ENCODE data around the gene FCER2. TPM values are rescaled to one million over a fixed set of nuclear protein-coding genes. Genes with fewer than 3 reads are reported as not detected.
"Not testable (repeated sequence)": the region's sequence is repeated elsewhere in the genome, so short reads cannot be mapped to it uniquely, and the experiment has no call there.

The FCER2 gene, protein sequence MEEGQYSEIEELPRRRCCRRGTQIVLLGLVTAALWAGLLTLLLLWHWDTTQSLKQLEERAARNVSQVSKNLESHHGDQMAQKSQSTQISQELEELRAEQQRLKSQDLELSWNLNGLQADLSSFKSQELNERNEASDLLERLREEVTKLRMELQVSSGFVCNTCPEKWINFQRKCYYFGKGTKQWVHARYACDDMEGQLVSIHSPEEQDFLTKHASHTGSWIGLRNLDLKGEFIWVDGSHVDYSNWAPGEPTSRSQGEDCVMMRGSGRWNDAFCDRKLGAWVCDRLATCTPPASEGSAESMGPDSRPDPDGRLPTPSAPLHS
- total RNA-seq, result under 1 TPM in 1 of 2 donors, not detected in 1; 0.78 TPM

DNA sequence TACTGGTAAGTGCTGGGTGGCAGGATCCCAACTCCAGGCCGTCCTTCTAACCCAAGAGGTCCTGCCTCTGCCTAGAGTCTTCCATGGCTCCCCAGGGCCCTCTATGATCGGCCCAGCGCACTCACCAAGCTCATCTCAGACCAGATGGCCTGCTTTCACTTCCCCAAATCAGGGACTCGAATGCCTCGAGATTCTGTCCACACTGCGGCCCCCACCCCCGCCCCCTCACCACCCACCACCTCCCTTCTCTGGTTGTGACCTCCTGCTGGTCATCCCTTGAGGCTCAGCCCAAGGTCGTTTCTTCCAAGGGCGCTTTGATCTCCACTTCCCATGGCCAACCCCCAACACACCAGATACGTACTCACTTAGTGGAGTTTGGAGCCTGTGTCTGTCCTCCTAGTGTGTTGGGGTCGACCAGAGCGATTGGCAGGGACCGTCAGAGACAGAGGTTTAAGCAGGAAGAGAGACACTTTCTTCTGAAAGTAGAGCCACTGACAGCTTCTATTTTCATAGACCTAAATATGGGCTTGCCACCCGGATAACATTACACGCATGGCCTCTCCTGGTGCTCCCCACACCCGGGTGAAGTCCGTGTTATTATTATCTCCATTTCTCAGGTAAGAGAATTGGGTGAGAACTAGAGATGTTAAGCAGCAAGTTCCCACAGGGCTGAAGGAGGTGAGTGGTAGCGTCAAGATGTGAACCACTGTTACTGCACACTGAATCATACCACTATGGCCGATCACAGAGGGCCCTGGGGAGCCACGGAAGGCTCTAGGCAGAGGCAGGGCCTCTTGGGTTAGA, at the start of gene FCER2:
Gene FCER2 (minus strand): TSS at position 478 of the 804 bp plus-strand sequence. CDS start 2,371 bp downstream, outside the sequence.
- Mint-ChIP-seq H3K27me3 (peaks cover 23 to 25% of the 10 kb centered on the region in 2 donors), H3K4me1 (ENCODE audit: low read depth in 2 of 2) (peaks cover 24 to 29% of the 10 kb centered on the region in 2 donors), H3K4me3 (no peak within 1 kb of the TSS), H3K36me3 (no peaks in the 10 kb centered on the region), H3K9me3 (no peaks in the 10 kb centered on the region), H3K27ac (peak within 1 kb of the TSS in 1 of 2 donors; percentile 9)
- no peak for ATAC-seq
- no peak for DNase-seq (ENCODE audit: low spot score)

GRCh38 chr19:7751157-7751783, 49.3 kb upstream of the FCER2 start:
- Mint-ChIP-seq H3K36me3 (peaks cover 18% of the 10 kb centered on the region), H3K27me3 (peaks cover 30 to 53% of the 10 kb centered on the region in 2 donors), H3K9me3 (peaks cover 9% of the 10 kb centered on the region), H3K4me1 (ENCODE audit: low read depth in 2 of 2) (peaks cover 21% of the 10 kb centered on the region in 2 donors), H3K4me3 (no peak overlapping the region), H3K27ac (no peak overlapping the region)
- ATAC-seq (peak; percentile 74 to 80), DNase-seq (ENCODE audit: low spot score) (no peak)

DNA sequence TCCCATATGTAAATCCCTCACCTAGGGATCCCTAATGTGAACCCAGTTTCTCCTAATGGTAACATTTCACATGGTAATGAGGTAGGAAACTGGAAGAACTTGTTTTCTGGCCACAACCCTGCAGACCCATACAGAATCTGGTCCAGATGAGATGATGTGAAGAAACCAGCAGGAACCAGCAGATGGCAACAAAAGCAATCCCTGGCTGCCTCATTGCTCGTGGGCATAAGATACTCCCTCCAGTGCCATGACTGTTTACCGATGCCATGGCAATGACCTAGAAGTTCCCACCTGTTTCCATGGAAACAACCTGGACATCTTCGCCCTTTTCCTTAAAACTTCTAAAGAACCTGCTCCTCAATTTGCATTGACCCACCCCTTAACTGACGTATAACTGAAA, 46.8 kb upstream of the FCER2 start:
- Mint-ChIP-seq H3K4me3 (no peak overlapping the region), H3K4me1 (ENCODE audit: low read depth in 2 of 2) (peaks cover 18 to 21% of the 10 kb centered on the region in 2 donors), H3K36me3 (peaks cover 12% of the 10 kb centered on the region), H3K27ac (no peak overlapping the region), H3K9me3 (peaks cover 5% of the 10 kb centered on the region), H3K27me3 (peaks cover 24 to 33% of the 10 kb centered on the region in 2 donors)
- DNase-seq (ENCODE audit: low spot score) (no peak), ATAC-seq (no peak)

DNA sequence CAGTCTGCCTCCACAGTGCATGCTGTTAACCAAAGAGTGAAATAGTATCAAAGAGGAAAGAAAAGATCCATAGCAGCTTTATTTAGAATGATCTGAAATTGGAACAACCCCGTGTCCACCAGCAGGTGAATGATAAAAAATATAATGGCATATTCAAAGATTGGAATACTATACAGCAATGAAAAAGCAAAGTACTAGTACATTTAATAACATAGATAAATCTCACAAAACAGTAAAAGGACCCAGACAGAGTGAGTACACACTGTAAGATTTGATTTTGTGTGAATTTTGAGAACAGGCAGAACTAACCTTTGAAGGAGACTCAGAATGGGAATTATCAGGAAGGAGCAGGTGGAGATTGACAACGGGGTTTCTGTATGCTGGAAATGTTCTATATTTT, 46.2 kb upstream of the FCER2 start:
- H3K27ac Mint-ChIP-seq, result no peak overlapping the region
- H3K27me3 Mint-ChIP-seq, result peaks cover 24 to 29% of the 10 kb centered on the region in 2 donors
- H3K4me1 Mint-ChIP-seq (ENCODE audit: low read depth in 2 of 2), result peaks cover 14 to 17% of the 10 kb centered on the region in 2 donors
- H3K9me3 Mint-ChIP-seq, result peaks cover 5% of the 10 kb centered on the region
- ATAC-seq (no peak), DNase-seq (ENCODE audit: low spot score) (no peak)
- peaks cover 9% of the 10 kb centered on the region for H3K36me3 Mint-ChIP-seq
- H3K4me3 Mint-ChIP-seq, result no peak overlapping the region

DNA sequence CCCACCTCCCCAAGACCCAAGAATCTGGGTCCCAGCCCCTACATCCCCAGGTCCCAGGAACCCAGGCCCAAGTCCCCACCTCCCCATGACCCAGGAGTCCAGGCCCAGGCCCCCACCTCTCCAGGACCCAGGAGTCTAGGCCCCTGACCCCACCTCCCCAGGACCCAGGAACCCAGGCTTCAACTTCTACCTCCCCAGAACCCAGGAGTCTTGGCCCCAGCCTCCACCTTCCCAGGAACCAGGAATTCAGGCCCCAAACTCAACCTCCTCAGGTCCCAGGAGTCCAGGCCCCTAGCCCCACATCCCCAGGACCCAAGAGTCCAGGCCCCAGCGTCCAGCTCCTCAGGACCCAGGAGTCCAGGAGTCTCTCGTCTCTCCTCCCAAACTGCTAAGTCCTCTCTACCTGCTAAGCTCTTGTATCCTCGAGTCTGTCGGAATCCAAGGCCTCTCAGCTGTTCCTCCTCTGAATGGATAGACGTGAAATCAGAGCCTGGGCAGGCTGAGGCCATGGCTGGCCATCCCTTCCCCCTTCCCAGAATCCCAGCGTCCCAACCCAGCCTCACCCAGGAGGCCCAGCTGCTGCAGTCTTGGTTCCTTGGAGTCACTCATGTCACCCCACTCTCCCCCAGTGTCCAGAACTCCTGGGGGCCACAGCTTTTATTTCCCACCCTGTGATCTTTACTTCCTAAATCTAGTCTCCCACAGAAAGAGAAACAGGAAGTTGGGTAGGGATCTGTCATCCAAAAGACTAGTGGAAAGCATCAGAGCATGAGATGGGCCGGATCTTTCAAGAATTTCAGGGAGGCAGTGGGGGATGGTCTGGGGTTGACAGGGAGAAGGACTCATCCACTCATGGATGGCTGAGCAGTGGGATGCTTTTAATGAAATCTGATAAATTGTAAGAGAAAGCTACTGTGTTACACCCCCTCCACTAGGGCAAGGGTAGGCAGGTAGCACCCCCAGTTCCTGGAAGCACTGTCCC, 45.3 kb upstream of the FCER2 start, which contains the start of gene CD209:
Gene CD209 (minus strand): TSS at position 632 of the 982 bp plus-strand sequence. CDS start 23 bp downstream, at position 609.
- Mint-ChIP-seq H3K9me3 (peaks cover 5% of the 10 kb centered on the region), H3K27me3 (peaks cover 25 to 26% of the 10 kb centered on the region in 2 donors), H3K27ac (no peak within 1 kb of the TSS), H3K36me3 (peaks cover 6% of the 10 kb centered on the region), H3K4me3 (no peak within 1 kb of the TSS), H3K4me1 (ENCODE audit: low read depth in 2 of 2) (peaks cover 14 to 15% of the 10 kb centered on the region in 2 donors)
- ATAC-seq (no peak), DNase-seq (ENCODE audit: low spot score) (no peak)

DNA sequence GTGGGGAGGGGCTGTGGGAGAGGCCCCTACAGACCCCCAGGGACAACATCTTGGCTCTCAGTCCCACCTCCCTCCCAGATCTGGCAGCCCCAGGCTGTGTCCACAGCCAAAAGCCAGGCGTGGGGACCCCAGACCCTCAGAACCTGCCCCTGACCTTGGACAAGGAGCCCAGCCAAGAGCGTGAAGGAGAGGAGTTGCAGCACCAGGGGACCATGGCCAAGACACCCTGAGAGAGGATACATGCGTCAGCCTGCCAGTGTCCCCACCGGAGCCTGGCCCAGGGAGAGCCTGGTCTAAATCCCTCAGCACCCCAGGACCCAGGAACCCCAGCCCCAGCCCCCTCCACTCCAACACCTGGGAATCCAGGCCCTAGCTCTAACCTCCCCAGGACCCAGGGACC, 44.4 kb upstream of the FCER2 start:
- Mint-ChIP-seq H3K27ac (peak overlapping the region in 1 of 2 donors; percentile 51), H3K27me3 (peaks cover 28 to 32% of the 10 kb centered on the region in 2 donors), H3K4me1 (ENCODE audit: low read depth in 2 of 2) (peaks cover 12 to 13% of the 10 kb centered on the region in 2 donors)
- not testable (repeated sequence) for DNase-seq (ENCODE audit: low spot score); H3K9me3 Mint-ChIP-seq; H3K36me3 Mint-ChIP-seq; H3K4me3 Mint-ChIP-seq; ATAC-seq

DNA sequence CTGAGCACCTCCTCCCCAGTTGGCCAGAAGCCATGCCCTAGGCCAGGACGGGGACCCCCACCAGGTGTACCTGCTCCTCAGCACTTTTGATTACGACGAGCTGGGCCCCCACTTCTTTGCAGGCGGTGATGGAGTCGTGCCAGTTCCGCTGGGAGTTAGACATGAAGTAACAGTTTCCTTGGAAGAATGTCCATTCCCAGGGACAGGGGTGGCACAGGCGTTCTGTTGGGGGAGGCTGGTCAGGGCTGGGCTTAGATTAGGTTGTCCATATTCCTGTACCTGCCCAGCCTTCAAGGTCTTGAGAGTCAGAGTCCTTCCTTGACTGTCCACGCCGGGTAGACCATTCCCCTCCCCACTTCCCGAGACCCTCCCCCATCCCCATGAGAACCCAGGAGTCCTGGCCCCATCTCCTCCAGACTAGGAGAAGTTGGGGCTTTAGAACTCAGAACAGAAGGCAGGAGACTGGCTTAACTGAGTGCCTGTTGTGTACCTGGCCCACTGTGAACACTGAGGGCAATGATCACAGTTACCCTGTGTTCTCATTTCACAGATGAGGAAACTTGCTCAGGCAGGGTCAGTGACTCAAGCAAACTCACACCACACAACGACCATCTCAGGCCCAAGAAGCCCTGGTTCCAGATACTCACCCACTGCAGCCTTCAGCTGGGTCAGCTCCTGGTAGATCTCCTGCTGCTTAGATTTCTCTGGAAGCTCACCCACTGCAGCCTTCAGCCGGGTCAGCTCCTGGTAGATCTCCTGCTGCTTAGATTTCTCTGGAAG, 43.1 kb upstream of the FCER2 start:
- peaks cover 5% of the 10 kb centered on the region for H3K9me3 Mint-ChIP-seq
- no peak for ATAC-seq
- peaks cover 29 to 33% of the 10 kb centered on the region in 2 donors for H3K27me3 Mint-ChIP-seq

GRCh38 chr19:7744199-7744786, 42.4 kb upstream of the FCER2 start:
- Mint-ChIP-seq H3K4me3 (no peak overlapping the region), H3K4me1 (ENCODE audit: low read depth in 2 of 2) (no peaks in the 10 kb centered on the region), H3K36me3 (peaks cover 6% of the 10 kb centered on the region), H3K9me3 (peaks cover 5% of the 10 kb centered on the region), H3K27me3 (peaks cover 31% of the 10 kb centered on the region in 2 donors), H3K27ac (no peak overlapping the region)
- ATAC-seq (peak in 1 of 2 donors; percentile 17), DNase-seq (ENCODE audit: low spot score) (no peak)

More for the DNA sequence above, 43.1 kb upstream of the FCER2 start:
- no peak for DNase-seq (ENCODE audit: low spot score)
- Mint-ChIP-seq H3K4me1 (ENCODE audit: low read depth in 2 of 2) (peaks cover under 1% of the 10 kb centered on the region in 2 donors), H3K36me3 (peaks cover 6% of the 10 kb centered on the region), H3K4me3 (no peak overlapping the region), H3K27ac (no peak overlapping the region)

DNA sequence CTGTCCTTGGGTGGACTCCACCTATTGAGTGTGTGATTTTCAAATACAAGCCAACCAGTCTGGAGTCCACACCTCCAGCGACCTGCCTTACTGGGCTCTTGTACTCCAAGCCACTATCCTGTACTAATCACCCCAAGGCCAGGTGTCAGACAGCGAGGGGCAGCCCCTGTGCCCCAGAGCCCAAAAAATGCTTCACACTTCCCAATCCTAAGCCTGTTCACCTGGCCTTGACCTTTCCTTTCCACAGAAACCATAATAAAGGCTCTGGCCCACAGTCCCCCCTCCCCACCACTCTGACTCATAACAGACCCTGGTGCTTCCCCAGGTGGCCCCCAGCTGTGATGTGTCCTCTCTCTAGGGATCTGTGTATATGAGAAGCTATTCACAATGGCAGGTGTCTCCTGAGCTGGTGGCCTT, 41.5 kb upstream of the FCER2 start:
- H3K36me3 Mint-ChIP-seq, result peaks cover 6% of the 10 kb centered on the region
- H3K4me3 Mint-ChIP-seq, result no peak overlapping the region
- no peaks in the 10 kb centered on the region for H3K4me1 Mint-ChIP-seq (ENCODE audit: low read depth in 2 of 2)
- peaks cover 5% of the 10 kb centered on the region for H3K9me3 Mint-ChIP-seq
- no peak overlapping the region for H3K27ac Mint-ChIP-seq
- peaks cover 31 to 36% of the 10 kb centered on the region in 2 donors for H3K27me3 Mint-ChIP-seq
- ATAC-seq (peak in 1 of 2 donors; percentile 51), DNase-seq (ENCODE audit: low spot score) (no peak)

GRCh38 chr19:7742991-7743390, 41.1 kb upstream of the FCER2 start:
- Mint-ChIP-seq H3K9me3 (peaks cover 2% of the 10 kb centered on the region), H3K36me3 (peaks cover 3% of the 10 kb centered on the region), H3K27ac (no peak overlapping the region), H3K4me3 (no peak overlapping the region), H3K27me3 (peaks cover 28 to 34% of the 10 kb centered on the region in 2 donors), H3K4me1 (ENCODE audit: low read depth in 2 of 2) (no peaks in the 10 kb centered on the region)
- DNase-seq (ENCODE audit: low spot score), result no peak
- no peak for ATAC-seq

- no peak for DNase-seq (ENCODE audit: low spot score)
- H3K4me3 Mint-ChIP-seq, result no peak overlapping the region
- no peaks in the 10 kb centered on the region for H3K4me1 Mint-ChIP-seq (ENCODE audit: low read depth in 2 of 2)
- no peak overlapping the region for H3K27ac Mint-ChIP-seq
- no peak for ATAC-seq
- no peaks in the 10 kb centered on the region for H3K36me3 Mint-ChIP-seq
- peaks cover 25 to 33% of the 10 kb centered on the region in 2 donors for H3K27me3 Mint-ChIP-seq
- no peaks in the 10 kb centered on the region for H3K9me3 Mint-ChIP-seq
Observed at GRCh38 chr19:7742575-7742974, 40.6 kb upstream of the FCER2 start.

GRCh38 chr19:7740682-7741054, 38.7 kb upstream of the FCER2 start:
- H3K27me3 Mint-ChIP-seq, result peaks cover 28 to 35% of the 10 kb centered on the region in 2 donors
- no peaks in the 10 kb centered on the region for H3K36me3 Mint-ChIP-seq
- ATAC-seq (no peak), DNase-seq (ENCODE audit: low spot score) (no peak)
- no peak overlapping the region for H3K4me3 Mint-ChIP-seq
- no peak overlapping the region for H3K27ac Mint-ChIP-seq
- H3K9me3 Mint-ChIP-seq, result no peaks in the 10 kb centered on the region
- H3K4me1 Mint-ChIP-seq (ENCODE audit: low read depth in 2 of 2), result no peaks in the 10 kb centered on the region
